Pancreas (tissue), 10 donors: ENCODE results near the gene AQP2. TPM values are rescaled to one million over a fixed set of nuclear protein-coding genes. Genes with fewer than 3 reads are reported as not detected.

Source experiments
- ATAC-seq, 4 donors: fragments of 200-7000 bp; cut with Tn5 transposase; one replicate each; pipeline versions ENCODE4 v1.8.0 to v1.9.1; 2020; ENCODE audit warnings: mild to moderate bottlenecking in 4 of 4, moderate library complexity in 4 of 4
- DNase-seq, 6 donors: peaks; one replicate each; pipeline ENCODE4 v3.0.0-alpha.2; 2020
- FAIRE-seq: peaks from 2 replicates; lab custom pipeline; 2012; peaks lifted over from hg19 to GRCh38; lab: Jason Lieb, UNC
- H3K27ac ChIP-seq, 4 donors: fragments of 200-600 bp; sonication (generic); 1 replicate in 3 of 4; 2 replicates in 1 of 4; pipeline versions ENCODE4 v1.5.0 to v1.8.0; 2020
- H3K27me3 ChIP-seq, 4 donors: fragments of 200-600 bp; one replicate each; pipeline ENCODE4 v1.8.0; 2021
- H3K36me3 ChIP-seq, 3 donors: fragments of 200-600 bp; sonication (generic) in 1 of 3; one replicate each; pipeline versions ENCODE4 v1.5.0 to v1.8.0; 2020 to 2021
- H3K4me1 ChIP-seq, 3 donors: fragments of 200-600 bp; one replicate each; pipeline ENCODE4 v1.8.0; 2021
- H3K4me3 ChIP-seq, 4 donors: fragments of 200-600 bp; sonication (generic) in 2 of 4; one replicate each; pipeline versions ENCODE4 v1.5.0 to v1.8.0; 2020 to 2021
- H3K9me3 ChIP-seq, 4 donors: fragments of 200-600 bp; one replicate each; pipeline ENCODE4 v1.8.0; 2021
- CTCF ChIP-seq, 4 donors: fragments of 200-600 bp; sonication (generic) in 3 of 4; IDR thresholded peaks; one replicate each; pipeline versions ENCODE4 v1.5.0 to v1.8.0; 2021; ENCODE audit warnings: antibody characterized with exemption in 4 of 4
- WGBS, 2 donors: extraction: QIAGEN DNeasy Blood & Tissue Kit; methylation state at CpG; one replicate each; pipeline ENCODE4 v1.1.7; 2013; 5-methylcytosine and 5-hydroxymethylcytosine counted together
- intact Hi-C, 3 donors: fragments of 100-400 bp; cut with DNase I; formaldehyde crosslinking; loops; one replicate each; pipeline versions ENCODE4 v1.11.1 to v1.14.2; 2022
- polyA plus RNA-seq, 2 donors: library from polyadenylated mRNA; stranded (reverse); fragments of 200-250 nt; gene quantifications; one replicate each; pipeline ENCODE4 v1.2.3, GENCODE V29; 2013
- total RNA-seq, 6 donors: library from RNA; stranded (reverse); fragmentation: NEBNext Ultra II Directional in 4 of 6; extraction: Animal tissue kit (Norgen Biotek cat#: 25700) in 4 of 6; gene quantifications; one replicate each; pipeline versions ENCODE4 v1.2.1 to v1.2.4, GENCODE V29; 2021 to 2023
- donor health status: healthy with polysubstance abuse.
- donor health status: DM: no; HTN: no; CAD: no; lungs with moderate emphysema.
- donor health status: DM: no; HTN: no; CAD: no.
- donor health status: control.
- donor health status: control.
- donor health status: Bipolar disorder and iron deficiency.
- donor health status: DM: yes; HTN: yes; CAD: no.
- donor health status: DM: no; HTN: no; CAD: no.
- donor health status: DM: no; HTN: no; CAD: no.
- donor health status: DM: yes; HTN: yes; CAD: no.

The AQP2 gene
- total and polyA plus RNA-seq, 8 donors: 0.06 to 0.31 (median 0.12) TPM; not detected in 5

DNA sequence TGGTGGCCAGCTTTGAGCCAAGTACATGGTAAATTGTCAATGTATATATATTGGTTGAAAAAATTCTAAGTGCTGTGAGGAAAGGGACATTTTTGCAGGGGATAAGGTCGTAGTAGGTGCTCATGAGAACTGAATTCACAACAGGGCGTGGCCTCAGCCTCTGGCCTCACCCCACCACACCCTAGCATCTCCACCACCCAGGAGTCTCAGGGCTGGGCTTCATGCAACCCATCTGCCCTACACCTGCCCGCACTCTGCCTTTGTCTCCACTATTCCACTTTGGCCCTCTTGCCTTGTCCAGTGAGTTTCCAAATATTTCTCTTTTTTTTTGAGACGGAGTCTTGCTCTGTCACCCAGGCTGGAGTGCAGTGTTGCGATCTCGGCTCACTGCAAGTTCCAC is 22.1 kb upstream of the AQP2 start:
- FAIRE-seq: no peak

GRCh38 chr12:49929581-49929980 is 21.0 kb upstream of the AQP2 start:
- ATAC-seq: no peak

More for the DNA sequence above, 22.1 kb upstream of the AQP2 start:
- Histone ChIP-seq H3K9me3 (no peaks in the 10 kb centered on the region), H3K4me3 (no peak overlapping the region), H3K4me1 (no peaks in the 10 kb centered on the region), H3K36me3 (no peaks in the 10 kb centered on the region), H3K27me3 (no peaks in the 10 kb centered on the region), H3K27ac (no peak overlapping the region)
- WGBS, 2 donors: 85 to 89% methylated on average over 6 of the region's 6 CpGs
- DNase-seq: no peak
- intact Hi-C loops: no loop called here
- ATAC-seq: no peak
- no peak for TF ChIP-seq CTCF (IDR thresholded peaks at IDR 0.05)

DNA sequence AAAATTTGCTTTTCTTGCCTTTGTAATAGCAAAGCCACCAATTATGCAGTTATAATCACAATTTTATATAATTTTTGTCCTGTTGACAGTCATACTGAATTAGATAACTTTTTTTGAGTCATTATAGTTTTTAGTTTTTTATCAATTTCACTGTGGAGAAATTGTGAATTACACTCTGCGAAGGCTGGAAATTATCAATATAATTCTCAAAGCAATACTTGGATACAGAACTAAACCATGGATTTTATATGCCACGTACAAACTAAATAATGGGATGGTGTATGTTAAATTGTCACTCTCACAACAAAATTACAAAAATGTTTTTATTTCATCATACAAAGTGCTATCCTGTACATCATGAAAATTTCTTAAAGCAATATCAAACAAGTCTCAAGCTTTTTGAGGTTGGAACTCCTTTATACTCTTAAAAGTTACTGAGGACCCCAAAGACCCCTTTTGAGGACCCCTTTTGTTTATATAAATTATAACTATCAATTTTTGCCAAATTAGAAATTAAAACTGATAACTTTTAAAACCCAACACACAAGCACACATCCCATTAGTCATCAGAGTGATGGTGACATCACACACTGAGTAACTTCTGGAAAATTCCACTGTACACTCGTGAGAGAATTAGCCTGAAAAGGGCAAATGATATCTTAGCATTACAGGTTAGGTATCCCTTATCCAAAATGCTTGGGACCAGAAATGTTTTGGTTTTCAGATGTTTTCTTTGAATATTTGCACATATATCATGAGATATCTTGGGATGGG is 19.8 kb upstream of the AQP2 start:
- intact Hi-C loops: no loop called here
- no peaks in the 10 kb centered on the region for H3K27me3 ChIP-seq
- ATAC-seq: peak in 1 of 4 donors; percentile 49
- H3K9me3 ChIP-seq: no peaks in the 10 kb centered on the region
- H3K27ac ChIP-seq: no peak overlapping the region
- DNase-seq: no peak
- 48 to 62% methylated on average over 3 of the region's 3 CpGs for WGBS, 2 donors
- no peaks in the 10 kb centered on the region for H3K4me1 ChIP-seq
- FAIRE-seq: no peak
- no peaks in the 10 kb centered on the region for H3K36me3 ChIP-seq
- no peak overlapping the region for H3K4me3 ChIP-seq
- TF ChIP-seq CTCF (IDR thresholded peaks at IDR 0.05): no peak

More at GRCh38 chr12:49929581-49929980, 21.0 kb upstream of the AQP2 start:
- Histone ChIP-seq H3K9me3 (no peaks in the 10 kb centered on the region), H3K4me1 (no peaks in the 10 kb centered on the region), H3K27me3 (no peaks in the 10 kb centered on the region), H3K27ac (no peak overlapping the region), H3K4me3 (no peak overlapping the region), H3K36me3 (no peaks in the 10 kb centered on the region)
- TF ChIP-seq CTCF (IDR thresholded peaks at IDR 0.05): no peak
- FAIRE-seq: no peak
- DNase-seq: no peak
- intact Hi-C loops: no loop called here
- WGBS, 2 donors: 73 to 78% methylated on average over 7 of the region's 7 CpGs

DNA sequence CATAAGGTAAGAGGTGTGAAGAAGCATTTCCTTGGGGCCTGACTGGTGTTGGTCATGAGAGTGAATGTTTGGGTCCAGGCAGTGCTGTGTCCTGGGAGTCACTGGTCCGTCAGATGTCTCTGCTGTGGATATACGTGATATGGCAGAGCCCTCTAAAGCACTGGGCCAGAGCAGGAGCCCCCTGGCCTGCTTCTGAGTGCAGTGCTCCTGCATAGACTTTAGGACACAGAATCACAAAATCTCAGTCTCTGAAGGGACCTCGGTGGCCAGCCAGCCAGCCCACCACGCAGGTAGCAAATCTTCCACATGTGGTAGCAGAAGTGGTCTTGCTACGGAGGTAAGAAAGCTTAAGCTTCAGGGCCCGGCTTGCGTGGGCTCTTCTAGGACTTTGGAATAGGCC is 18.5 kb upstream of the AQP2 start:
- Histone ChIP-seq H3K4me3 (no peak overlapping the region), H3K27me3 (no peaks in the 10 kb centered on the region), H3K4me1 (no peaks in the 10 kb centered on the region), H3K9me3 (no peaks in the 10 kb centered on the region), H3K27ac (no peak overlapping the region), H3K36me3 (no peaks in the 10 kb centered on the region)
- ATAC-seq: no peak
- no peak for TF ChIP-seq CTCF (IDR thresholded peaks at IDR 0.05)
- DNase-seq: no peak
- 69 to 71% methylated on average over 7 of the region's 7 CpGs for WGBS, 2 donors
- intact Hi-C loops: no loop called here
- FAIRE-seq: no peak

GRCh38 chr12:49932533-49933130 is 17.9 kb upstream of the AQP2 start:
- no peak for FAIRE-seq
- ATAC-seq: no peak
- no peak overlapping the region for H3K27ac ChIP-seq
- H3K4me3 ChIP-seq: no peak overlapping the region
- H3K4me1 ChIP-seq: peaks cover 0 to 1% (median 0%) of the 10 kb centered on the region in 3 donors
- H3K9me3 ChIP-seq: no peaks in the 10 kb centered on the region
- 78 to 80% methylated on average over 8 of the region's 8 CpGs for WGBS, 2 donors
- no peaks in the 10 kb centered on the region for H3K36me3 ChIP-seq
- H3K27me3 ChIP-seq: no peaks in the 10 kb centered on the region
- no peak for DNase-seq
- TF ChIP-seq CTCF (IDR thresholded peaks at IDR 0.05): no peak
- intact Hi-C loops: no loop called here
